H1 (cell line): ENCODE results near the gene IKZF2. TPM values are rescaled to one million over a fixed set of nuclear protein-coding genes. Genes with fewer than 3 reads are reported as not detected.

Experiments used
- CTCF ChIA-PET: fragments of 300-600 bp; sonication (Branson Sonifier 250); formaldehyde crosslinking; loops from one replicate; lab custom pipeline; 2021; ENCODE audit not compliant: partially characterized antibody; lab: Charles Lee
- POLR2A ChIA-PET: fragments of 300-600 bp; sonication (Branson Sonifier 250); formaldehyde crosslinking; loops from one replicate; lab custom pipeline; 2021; ENCODE audit warnings: inconsistent platforms; ENCODE audit not compliant: partially characterized antibody; lab: Charles Lee
- DNase-seq, 2 experiments: peaks; one replicate each; pipeline versions ENCODE4 v3.0.0 to v3.0.0-alpha.2; 2010 to 2022; ENCODE audit warnings: low spot score in 2 of 2, low read depth in 1 of 2, mixed read lengths in 1 of 2
- FAIRE-seq: peaks from 2 replicates; lab custom pipeline; 2011; peaks lifted over from hg19 to GRCh38; lab: Jason Lieb, UNC
- H2AFZ ChIP-seq: 2 replicates; pipeline ENCODE4 v1.8.1; 2012; ENCODE audit warnings: low read length, inconsistent platforms
- H2AK5ac ChIP-seq: 2 replicates; pipeline ENCODE4 v1.6.1; 2013; ENCODE audit warnings: low read depth, low read length
- H2BK120ac ChIP-seq: replicated peaks from 2 replicates; pipeline ENCODE3; 2013; ENCODE audit warnings: low read depth, low read length, inconsistent platforms
- H2BK12ac ChIP-seq: 2 replicates; pipeline ENCODE4 v1.6.1; 2013; ENCODE audit warnings: low read depth, low read length
- H2BK15ac ChIP-seq: 2 replicates; pipeline ENCODE4 v1.6.1; 2013; ENCODE audit warnings: low read length
- H2BK20ac ChIP-seq: 2 replicates; pipeline ENCODE4 v1.6.1; 2013; ENCODE audit warnings: low read length
- H2BK5ac ChIP-seq: 2 replicates; pipeline ENCODE4 v1.6.1; 2013; ENCODE audit warnings: low read depth, low read length
- H3K14ac ChIP-seq: 2 replicates; pipeline ENCODE4 v1.6.1; 2013; ENCODE audit warnings: inconsistent platforms; ENCODE audit not compliant: insufficient read length
- H3K18ac ChIP-seq: 2 replicates; pipeline ENCODE4 v1.6.1; 2013; ENCODE audit warnings: low read length; ENCODE audit errors: extremely low read depth
- H3K23ac ChIP-seq: 2 replicates; pipeline ENCODE4 v1.6.1; 2013; ENCODE audit warnings: inconsistent platforms; ENCODE audit not compliant: insufficient read length
- H3K23me2 ChIP-seq: 2 replicates; pipeline ENCODE4 v1.6.1; 2013; ENCODE audit warnings: low read depth, low read length
- H3K27ac ChIP-seq: 2 replicates; pipeline ENCODE4 v1.6.1; 2011; ENCODE audit warnings: low read depth, low read length, inconsistent platforms
- H3K27me3 ChIP-seq, 4 experiments: replicated peaks in 1 of 4; 1 replicate in 1 of 4; 2 replicates in 3 of 4; pipeline versions ENCODE4 v1.6.1 to v1.8.1; 2011 to 2013; ENCODE audit warnings: low read length in 3 of 4, mild to moderate bottlenecking in 3 of 4, inconsistent platforms in 2 of 4, mixed read lengths in 2 of 4, moderate library complexity in 1 of 4; ENCODE audit not compliant: control insufficient read depth in 3 of 4, insufficient read depth in 3 of 4; ENCODE audit errors: extremely low read depth in 1 of 4
- H3K36me3 ChIP-seq, 4 experiments: 2 replicates each; pipeline versions ENCODE4 v1.6.1 to v1.8.1; 2011 to 2013; ENCODE audit warnings: mild to moderate bottlenecking in 4 of 4, low read length in 3 of 4, moderate library complexity in 2 of 4, control low read depth in 1 of 4, inconsistent platforms in 1 of 4; ENCODE audit not compliant: insufficient read depth in 4 of 4, control insufficient read depth in 2 of 4
- H3K4ac ChIP-seq: replicated peaks from 2 replicates; pipeline ENCODE3; 2013; ENCODE audit warnings: low read length, low read depth, mixed read lengths, inconsistent platforms; ENCODE audit not compliant: insufficient read length
- H3K4me1 ChIP-seq, 4 experiments: replicated peaks in 1 of 4; 1 replicate in 1 of 4; 2 replicates in 3 of 4; pipeline versions ENCODE4 v1.6.1 to v1.8.1; 2011 to 2013; ENCODE audit warnings: low read length in 3 of 4, inconsistent platforms in 2 of 4, mixed read lengths in 1 of 4; ENCODE audit not compliant: insufficient read depth in 4 of 4, control insufficient read depth in 3 of 4
- H3K4me2 ChIP-seq, 2 experiments: 2 replicates each; pipeline versions ENCODE4 v1.6.1 to v1.8.1; 2011 to 2013; ENCODE audit warnings: low read depth in 2 of 2, low read length in 2 of 2, control low read depth in 1 of 2, inconsistent platforms in 1 of 2, mild to moderate bottlenecking in 1 of 2; ENCODE audit not compliant: insufficient read depth in 1 of 2
- H3K4me3 ChIP-seq, 4 experiments: fragments of 200-600, 300-600 bp in 1 of 4; sonication (generic), shearing (Covaris generic), sonication (Bioruptor Twin) in 1 of 4; 2 replicates each; pipeline versions ENCODE4 v1.5.1 to v1.8.1; 2011 to 2016; ENCODE audit warnings: low read length in 4 of 4, low read depth in 3 of 4, control low read depth in 2 of 4, inconsistent platforms in 2 of 4, mild to moderate bottlenecking in 2 of 4, mixed read lengths in 1 of 4, moderate library complexity in 1 of 4; ENCODE audit not compliant: insufficient read depth in 2 of 4; ENCODE audit errors: extremely low read depth in 1 of 4
- H3K56ac ChIP-seq: replicated peaks from 2 replicates; pipeline ENCODE3; 2013; ENCODE audit warnings: low read depth, mild to moderate bottlenecking, mixed read lengths, low read length, inconsistent platforms; ENCODE audit not compliant: insufficient read length
- H3K79me1 ChIP-seq: 2 replicates; pipeline ENCODE4 v1.6.1; 2013; ENCODE audit warnings: low read depth, low read length, control low read depth
- H3K79me2 ChIP-seq, 2 experiments: 2 replicates each; pipeline versions ENCODE4 v1.6.1 to v1.8.1; 2012 to 2013; ENCODE audit warnings: low read length in 2 of 2, mild to moderate bottlenecking in 2 of 2, inconsistent platforms in 1 of 2; ENCODE audit not compliant: insufficient read depth in 2 of 2, control insufficient read depth in 1 of 2
- H3K9ac ChIP-seq, 4 experiments: replicated peaks in 1 of 4; 1 replicate in 1 of 4; 2 replicates in 3 of 4; pipeline versions ENCODE4 v1.6.1 to v1.8.1; 2011 to 2013; ENCODE audit warnings: low read depth in 3 of 4, low read length in 3 of 4, control low read depth in 2 of 4, mild to moderate bottlenecking in 2 of 4, moderate library complexity in 2 of 4, inconsistent platforms in 1 of 4; ENCODE audit errors: extremely low read depth in 1 of 4
- H3K9me3 ChIP-seq, 2 experiments: 2 replicates each; pipeline versions ENCODE4 v1.6.1 to v1.8.1; 2012 to 2013; ENCODE audit warnings: mild to moderate bottlenecking in 2 of 2, moderate library complexity in 2 of 2, control low read depth in 1 of 2, inconsistent platforms in 1 of 2, low read depth in 1 of 2, low read length in 1 of 2, mixed read lengths in 1 of 2; ENCODE audit not compliant: insufficient read depth in 2 of 2
- H4K20me1 ChIP-seq, 2 experiments: replicated peaks in 1 of 2; 2 replicates each; pipeline versions ENCODE3 to v1.8.1; 2011 to 2013; ENCODE audit warnings: inconsistent platforms in 2 of 2, low read length in 2 of 2, mild to moderate bottlenecking in 1 of 2; ENCODE audit not compliant: insufficient read depth in 2 of 2, control insufficient read depth in 1 of 2
- H4K5ac ChIP-seq: 2 replicates; pipeline ENCODE4 v1.6.1; 2013; ENCODE audit warnings: low read length, low read depth, mixed read lengths, inconsistent platforms; ENCODE audit not compliant: insufficient read length
- H4K8ac ChIP-seq: 2 replicates; pipeline ENCODE4 v1.8.0; 2013; ENCODE audit warnings: mild to moderate bottlenecking, moderate library complexity, low read length, inconsistent platforms; ENCODE audit not compliant: insufficient read depth; ENCODE audit errors: extremely low read depth
- H4K91ac ChIP-seq: replicated peaks from 2 replicates; pipeline ENCODE3; 2013; ENCODE audit warnings: low read length, mixed read lengths, inconsistent platforms; ENCODE audit not compliant: insufficient read length
- WGBS, 2 experiments: shearing (Covaris generic) in 1 of 2; methylation state at CpG; one replicate each; pipeline versions ENCODE4 v1.1.6 to v1.1.7; 2013 to 2015; ENCODE audit warnings: low lambda C conversion rate in 2 of 2, mixed read lengths in 2 of 2, inconsistent platforms in 1 of 2, low coverage in 1 of 2, missing lambda C conversion rate in 1 of 2; ENCODE audit not compliant: insufficient replicate concordance in 2 of 2, insufficient coverage in 1 of 2, insufficient read length in 1 of 2; ENCODE audit errors: extremely low coverage in 1 of 2, missing lambda C conversion rate in 1 of 2; 5-methylcytosine and 5-hydroxymethylcytosine counted together
- polyA plus RNA-seq, 7 experiments: library from polyadenylated mRNA; depleted of rRNA in 3 of 7; stranded (reverse) in 5 of 7; unstranded in 2 of 7; fragments of >200 nt in 5 of 7; fragments of 200-250 nt in 2 of 7; gene quantifications; 1 replicate in 5 of 7; 2 replicates in 1 of 7; 4 replicates in 1 of 7; pipeline versions ENCODE4 v1.2.1 to v1.2.3, GENCODE V29; 2011 to 2013; ENCODE audit warnings: missing spikeins in 2 of 7, mixed read lengths in 2 of 7
- total RNA-seq: library from RNA; stranded (reverse); fragmentation: NEBNext Ultra II Directional; extraction: Animal tissue kit (Norgen Biotek cat#: 25700); gene quantifications from 2 replicates; pipeline ENCODE4 v1.2.1, GENCODE V29; 2021

Gene IKZF2
- total and polyA plus RNA-seq, 2 of the 8 experiments (the other 6 are each of a cell fraction or from before 2014, with no cell fraction given): 1.7 to 4.4 TPM

DNA sequence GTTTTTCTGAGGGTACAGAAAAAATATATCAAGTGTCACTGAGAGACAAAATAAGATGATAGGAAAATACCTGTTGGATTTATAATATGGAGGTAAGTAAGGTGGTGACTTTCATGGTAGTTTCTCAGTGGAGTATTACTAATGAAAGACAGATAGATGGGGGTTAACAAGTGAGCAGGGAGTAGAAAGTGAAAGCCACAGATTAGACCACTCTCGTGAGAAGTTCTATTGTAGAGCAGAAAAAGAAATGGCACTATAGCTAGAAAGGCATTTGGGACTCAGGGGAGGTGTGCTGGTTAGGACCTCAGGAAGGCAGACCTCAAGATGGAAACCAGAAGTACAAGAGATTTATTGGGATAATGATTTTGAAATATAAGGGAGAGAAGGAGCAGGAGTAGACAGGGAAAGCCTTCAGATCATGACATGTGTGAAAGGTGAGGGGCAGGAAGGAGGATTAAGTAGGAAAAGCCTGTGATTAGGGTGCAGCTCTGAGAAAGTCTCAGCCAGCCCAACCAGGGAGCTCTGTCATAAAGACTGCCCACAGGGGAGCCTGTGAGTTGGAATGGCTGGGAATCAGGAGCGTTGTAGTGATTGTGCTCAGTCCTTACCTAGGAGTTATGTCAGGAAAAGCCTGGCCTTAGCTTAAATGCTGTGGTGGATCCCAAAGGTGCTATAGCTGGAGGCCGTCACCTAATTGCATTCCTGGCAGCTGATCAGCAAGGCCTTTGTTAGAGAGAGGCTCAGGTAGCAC, 198.1 kb downstream of the IKZF2 start:
- H2BK12ac ChIP-seq: no peak overlapping the region
- no peak overlapping the region for H2AFZ ChIP-seq
- no peaks in the 10 kb centered on the region for H3K79me2 ChIP-seq
- no peak overlapping the region for H3K4me2 ChIP-seq
- H3K56ac ChIP-seq: no peak overlapping the region
- no peaks in the 10 kb centered on the region for H3K79me1 ChIP-seq
- no peaks in the 10 kb centered on the region for H3K9me3 ChIP-seq
- no peaks in the 10 kb centered on the region for H3K4me1 ChIP-seq
- whole genome bisulfite sequencing, 2 experiments: 86% methylated on average over 3 of the region's 3 CpGs; no CpG with 5 or more reads in 1 of the 2 experiments
- no peak overlapping the region for H3K18ac ChIP-seq
- H3K23me2 ChIP-seq: no peaks in the 10 kb centered on the region
- FAIRE-seq (no peak), DNase-seq (no peak)
- H3K36me3 ChIP-seq: no peaks in the 10 kb centered on the region
- H3K23ac ChIP-seq: no peak overlapping the region
- no peak overlapping the region for H4K91ac ChIP-seq
- H4K20me1 ChIP-seq: no peaks in the 10 kb centered on the region
- H2AK5ac ChIP-seq: 0 out of 2 replicates have a peak overlapping the region, but pooled peaks have one; percentile 34
- H2BK120ac ChIP-seq: no peak overlapping the region
- ChIA-PET POLR2A (no interaction called here), CTCF (interaction anchor here (0.5 to 1.1 kb wide), 2 partner anchors 135 to 544 kb away, joined by 3 read pairs; no protein-coding TSS in a partner anchor)
- H2BK20ac ChIP-seq: no peak overlapping the region
- H3K4ac ChIP-seq: no peak overlapping the region
- no peak overlapping the region for H3K14ac ChIP-seq
- no peak overlapping the region for H4K5ac ChIP-seq
- no peak overlapping the region for H2BK15ac ChIP-seq
- no peak overlapping the region for H2BK5ac ChIP-seq
- no peak overlapping the region for H4K8ac ChIP-seq
- H3K4me3 ChIP-seq: no peak overlapping the region
- no peak overlapping the region for H3K9ac ChIP-seq
- no peak overlapping the region for H3K27ac ChIP-seq
- H3K27me3 ChIP-seq: no peaks in the 10 kb centered on the region
